22Rv1 (cell line): Measurements from ENCODE around the gene CTTN.

Experiments
- ZFX ChIP-seq: fragments of 450-650 bp; IDR thresholded peaks from 2 replicates; pipeline ENCODE4 v1.6.1; 2017; ENCODE audit warnings: antibody characterized with exemption, borderline replicate concordance
- TF ChIP-seq, protein P1 (sequence below): fragments of 450-650 bp; IDR thresholded peaks from 2 replicates; pipeline ENCODE4 v1.5.1; 2017; ENCODE audit warnings: mild to moderate bottlenecking

DNA sequence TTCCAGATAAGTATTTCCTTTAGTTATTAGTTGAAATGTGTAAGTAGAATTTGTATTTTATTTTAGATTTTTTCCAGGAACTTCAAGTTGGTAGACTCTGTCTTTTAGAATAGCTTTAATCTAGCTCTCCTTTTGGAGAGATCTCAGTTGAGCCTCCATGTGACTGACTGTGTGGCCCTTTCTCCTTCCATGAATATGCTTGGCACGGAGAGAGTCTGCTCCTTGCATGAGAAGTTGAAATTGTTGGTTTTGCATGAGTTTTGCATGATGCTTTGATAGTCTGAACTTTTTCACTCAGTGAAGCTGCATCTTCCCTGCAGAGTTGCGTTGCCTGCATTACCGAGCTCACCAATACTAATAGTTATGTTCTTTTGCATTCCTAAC is 32.8 kb upstream of the CTTN start:
- TF ChIP-seq, protein P1, sequence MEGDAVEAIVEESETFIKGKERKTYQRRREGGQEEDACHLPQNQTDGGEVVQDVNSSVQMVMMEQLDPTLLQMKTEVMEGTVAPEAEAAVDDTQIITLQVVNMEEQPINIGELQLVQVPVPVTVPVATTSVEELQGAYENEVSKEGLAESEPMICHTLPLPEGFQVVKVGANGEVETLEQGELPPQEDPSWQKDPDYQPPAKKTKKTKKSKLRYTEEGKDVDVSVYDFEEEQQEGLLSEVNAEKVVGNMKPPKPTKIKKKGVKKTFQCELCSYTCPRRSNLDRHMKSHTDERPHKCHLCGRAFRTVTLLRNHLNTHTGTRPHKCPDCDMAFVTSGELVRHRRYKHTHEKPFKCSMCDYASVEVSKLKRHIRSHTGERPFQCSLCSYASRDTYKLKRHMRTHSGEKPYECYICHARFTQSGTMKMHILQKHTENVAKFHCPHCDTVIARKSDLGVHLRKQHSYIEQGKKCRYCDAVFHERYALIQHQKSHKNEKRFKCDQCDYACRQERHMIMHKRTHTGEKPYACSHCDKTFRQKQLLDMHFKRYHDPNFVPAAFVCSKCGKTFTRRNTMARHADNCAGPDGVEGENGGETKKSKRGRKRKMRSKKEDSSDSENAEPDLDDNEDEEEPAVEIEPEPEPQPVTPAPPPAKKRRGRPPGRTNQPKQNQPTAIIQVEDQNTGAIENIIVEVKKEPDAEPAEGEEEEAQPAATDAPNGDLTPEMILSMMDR = no peak
- TF ChIP-seq ZFX = no peak
